SK-N-SH (cell line): ENCODE data around the gene TBC1D21. TPM values are rescaled to one million over a fixed set of nuclear protein-coding genes. Genes with fewer than 3 reads are reported as not detected.

Source experiments
- CTCF ChIA-PET: fragments of 300-600, 350-600 bp; formaldehyde crosslinking; extraction: SDS; loops from one replicate; lab custom pipeline; 2021; lab: Yijun Ruan, JAX
- POLR2A ChIA-PET: fragments of 350-600 bp; sonication (Branson Sonifier 250); formaldehyde crosslinking; extraction: SDS; loops from one replicate; lab custom pipeline; 2020; ENCODE audit warnings: antibody characterized with exemption, inconsistent platforms; lab: Yijun Ruan, JAX
- DNase-seq: peaks from one replicate; pipeline ENCODE4 v3.0.0; 2012
- H2AFZ ChIP-seq: fragments of 200-600 bp; sonication (generic); 2 replicates; pipeline ENCODE4 v1.8.1; 2016; ENCODE audit warnings: antibody characterized with exemption, mild to moderate bottlenecking, low read depth
- H3F3A ChIP-seq: fragments of 200-600 bp; sonication (generic); replicated peaks from 2 replicates; pipeline ENCODE3; 2016; ENCODE audit warnings: antibody characterized with exemption, mild to moderate bottlenecking; ENCODE audit not compliant: insufficient read depth
- H3K27ac ChIP-seq, 2 experiments: fragments of 200-500 bp in 1 of 2; fragments of 200-600 bp in 1 of 2; sonication (Bioruptor generic) in 1 of 2; sonication (generic), shearing (Covaris generic) in 1 of 2; 2 replicates each; pipeline versions ENCODE4 v1.5.1 to v1.6.1; 2014 to 2016; ENCODE audit warnings: low read depth in 2 of 2, inconsistent platforms in 1 of 2, low read length in 1 of 2, mild to moderate bottlenecking in 1 of 2, mixed read lengths in 1 of 2
- H3K27me3 ChIP-seq: fragments of 200-600 bp; sonication (generic), shearing (Covaris generic); 2 replicates; pipeline ENCODE4 v1.6.1; 2016; ENCODE audit warnings: mixed run types; ENCODE audit not compliant: insufficient read depth
- H3K36me3 ChIP-seq, 2 experiments: fragments of 200-500 bp in 1 of 2; fragments of 200-600 bp in 1 of 2; sonication (Bioruptor generic) in 1 of 2; sonication (generic) in 1 of 2; replicated peaks in 1 of 2; 2 replicates each; pipeline versions ENCODE3 to v1.5.1; 2014 to 2016; ENCODE audit warnings: low read length in 1 of 2, mild to moderate bottlenecking in 1 of 2; ENCODE audit not compliant: insufficient read depth in 2 of 2, control insufficient read depth in 1 of 2
- H3K4me1 ChIP-seq, 2 experiments: fragments of 200-500 bp in 1 of 2; fragments of 200-600 bp in 1 of 2; sonication (Bioruptor generic) in 1 of 2; sonication (generic), shearing (Covaris generic) in 1 of 2; 2 replicates each; pipeline versions ENCODE4 v1.5.1 to v1.6.1; 2014 to 2016; ENCODE audit warnings: low read depth in 1 of 2, low read length in 1 of 2, mixed run types in 1 of 2; ENCODE audit not compliant: insufficient read depth in 2 of 2, control insufficient read depth in 1 of 2
- H3K4me2 ChIP-seq: fragments of 200-600 bp; sonication (generic), shearing (Covaris generic); 2 replicates; pipeline ENCODE4 v1.6.1; 2017; ENCODE audit warnings: mixed run types
- H3K4me3 ChIP-seq, 2 experiments: fragments of 200-500 bp in 1 of 2; fragments of 200-600 bp in 1 of 2; sonication (Bioruptor generic) in 1 of 2; sonication (generic), shearing (Covaris generic) in 1 of 2; 2 replicates each; pipeline versions ENCODE4 v1.5.1 to v1.8.1; 2014 to 2016; ENCODE audit warnings: low read depth in 2 of 2, inconsistent platforms in 1 of 2, low read length in 1 of 2, mild to moderate bottlenecking in 1 of 2, mixed read lengths in 1 of 2, moderate library complexity in 1 of 2
- H3K79me2 ChIP-seq: fragments of 200-600 bp; sonication (generic); 2 replicates; pipeline ENCODE4 v1.8.1; 2017; ENCODE audit warnings: mild to moderate bottlenecking; ENCODE audit not compliant: insufficient read depth
- H3K9ac ChIP-seq: fragments of 200-600 bp; sonication (generic); 2 replicates; pipeline ENCODE4 v1.6.1; 2017; ENCODE audit warnings: mixed run types
- H3K9me2 ChIP-seq: fragments of 200-600 bp; sonication (generic); 2 replicates; pipeline ENCODE4 v1.6.1; 2017; ENCODE audit warnings: mixed run types
- H3K9me3 ChIP-seq: fragments of 200-600 bp; sonication (generic); 2 replicates; pipeline ENCODE4 v1.6.1; 2017; ENCODE audit warnings: mixed run types, mild to moderate bottlenecking, moderate library complexity
- H4K20me1 ChIP-seq: fragments of 200-600 bp; sonication (generic); 2 replicates; pipeline ENCODE4 v1.6.1; 2017; ENCODE audit warnings: mild to moderate bottlenecking, mixed run types; ENCODE audit not compliant: insufficient read depth
- ELF1 ChIP-seq: IDR thresholded peaks from 2 replicates; pipeline ENCODE4 v1.4.0; 2012
- EP300 ChIP-seq, 2 experiments: IDR thresholded peaks; 2 replicates each; pipeline versions ENCODE4 v1.4.0 to v1.6.1; 2012; ENCODE audit warnings: borderline replicate concordance in 1 of 2, low read depth in 1 of 2, low read length in 1 of 2
- FOXJ3 ChIP-seq: sonication (generic); formaldehyde crosslinking; IDR thresholded peaks from 2 replicates; pipeline ENCODE4 v1.5.1; 2020; ENCODE audit warnings: mild to moderate bottlenecking, missing genetic modification reagents
- GABPA ChIP-seq: IDR thresholded peaks from 2 replicates; pipeline ENCODE4 v1.4.0; 2012; ENCODE audit warnings: low read depth, mild to moderate bottlenecking
- JUND ChIP-seq: IDR thresholded peaks from 2 replicates; pipeline ENCODE4 v1.4.0; 2012
- NFIC ChIP-seq: IDR thresholded peaks from 2 replicates; pipeline ENCODE4 v1.4.0; 2012; ENCODE audit warnings: borderline replicate concordance
- POLR2AphosphoS5 ChIP-seq: IDR thresholded peaks from 2 replicates; pipeline ENCODE4 v1.6.1; 2012; ENCODE audit warnings: low read depth, low read length
- SMC3 ChIP-seq: IDR thresholded peaks from 2 replicates; pipeline ENCODE4 v1.6.1; 2012; ENCODE audit warnings: low read depth, low read length, improper control_type of control experiment
- TEAD4 ChIP-seq: IDR thresholded peaks from 2 replicates; pipeline ENCODE4 v1.4.0; 2012; ENCODE audit warnings: mild to moderate bottlenecking, borderline replicate concordance; ENCODE audit not compliant: insufficient read depth
- WGBS: methylation state at CpG from one replicate; pipeline ENCODE4 v1.1.6; 2017; ENCODE audit warnings: low lambda C conversion rate; 5-methylcytosine and 5-hydroxymethylcytosine counted together
- polyA plus RNA-seq, 3 experiments: library from polyadenylated mRNA; depleted of rRNA; stranded (reverse); fragments of >200 nt; gene quantifications; 2 replicates each; pipeline ENCODE4 v1.2.3, GENCODE V29; 2012
- TF ChIP-seq, protein P1 (sequence below): fragments of 200-600 bp; sonication (generic); IDR thresholded peaks from 2 replicates; pipeline ENCODE4 v1.6.1; 2017; ENCODE audit warnings: antibody characterized with exemption, mild to moderate bottlenecking, moderate library complexity
- TF ChIP-seq, protein P2 (sequence below): IDR thresholded peaks from 2 replicates; pipeline ENCODE4 v1.4.0; 2012; ENCODE audit warnings: low read depth, borderline replicate concordance
- TF ChIP-seq, protein P3 (sequence below): IDR thresholded peaks from 2 replicates; pipeline ENCODE4 v1.6.1; 2012; ENCODE audit warnings: mild to moderate bottlenecking, low read depth, low read length, moderate library complexity

Gene TBC1D21
- polyA plus RNA-seq, 1 of the 3 experiments (the other 2 are of a cell fraction): not detected

DNA sequence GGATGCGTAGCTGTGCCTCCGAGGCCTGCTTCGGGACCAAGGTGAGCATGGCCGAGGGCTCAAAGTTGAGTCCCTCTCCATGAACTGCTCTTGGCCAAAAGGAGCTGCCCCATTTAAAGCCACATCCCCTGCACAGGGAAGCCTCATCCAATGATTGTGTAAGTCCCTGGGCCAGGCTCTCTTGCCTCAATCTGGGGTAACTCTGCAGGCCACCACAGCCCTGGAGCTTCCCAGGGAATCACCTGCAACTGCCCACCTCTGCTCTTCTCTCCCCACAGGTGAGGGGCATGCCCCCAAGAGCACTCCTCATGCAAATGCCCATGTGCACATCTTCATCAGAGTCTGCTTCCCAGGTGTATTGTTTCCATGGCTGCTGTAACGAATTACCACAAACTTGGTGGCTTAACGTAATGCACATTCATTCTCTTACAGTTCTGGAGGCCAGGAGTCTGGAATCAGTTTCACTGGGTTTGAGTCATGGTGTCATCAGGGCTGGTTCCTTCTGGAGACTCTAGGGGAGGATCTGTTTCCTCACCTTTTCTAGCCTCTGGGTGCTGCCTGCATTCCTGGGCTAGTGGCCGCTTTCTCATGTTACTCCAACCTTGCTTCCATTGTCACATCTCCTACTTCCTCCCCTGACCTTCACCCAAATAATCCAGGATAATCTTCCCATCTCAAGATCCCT, 27.9 kb downstream of the TBC1D21 start:
- H3K9ac ChIP-seq: no peak overlapping the region
- no peak overlapping the region for H3K4me2 ChIP-seq
- no peaks in the 10 kb centered on the region for H3K9me2 ChIP-seq
- no peaks in the 10 kb centered on the region for H4K20me1 ChIP-seq
- H3K9me3 ChIP-seq: no peaks in the 10 kb centered on the region
- H3K79me2 ChIP-seq: no peaks in the 10 kb centered on the region
- no peak for DNase-seq
- no peaks in the 10 kb centered on the region for H3K36me3 ChIP-seq
- no peaks in the 10 kb centered on the region for H3K27me3 ChIP-seq
- POLR2A ChIA-PET: no interaction called here
- CTCF ChIA-PET: interaction anchor here (0.9 to 13.4 kb wide), 3 partner anchors 10 to 34 kb away, joined by 4 to 148 read pairs (median 5); partner anchors contain the start of gene TBC1D21
- H2AFZ ChIP-seq: no peak overlapping the region
- peaks cover 4% of the 10 kb centered on the region for H3F3A ChIP-seq
- 86% methylated on average over 3 of the region's 7 CpGs for WGBS
- H3K4me1 ChIP-seq: peaks cover 19 to 28% of the 10 kb centered on the region in 2 experiments; a peak in 3 of 4 replicates
- H3K27ac ChIP-seq: no peak overlapping the region
- TF ChIP-seq GABPA: no peak
- TF ChIP-seq EP300 (IDR thresholded peaks at IDR 0.05; ENCODE audit: borderline replicate concordance in 1 of 2, low read depth in 1 of 2, low read length in 1 of 2): no peak
- no peak overlapping the region for H3K4me3 ChIP-seq

DNA sequence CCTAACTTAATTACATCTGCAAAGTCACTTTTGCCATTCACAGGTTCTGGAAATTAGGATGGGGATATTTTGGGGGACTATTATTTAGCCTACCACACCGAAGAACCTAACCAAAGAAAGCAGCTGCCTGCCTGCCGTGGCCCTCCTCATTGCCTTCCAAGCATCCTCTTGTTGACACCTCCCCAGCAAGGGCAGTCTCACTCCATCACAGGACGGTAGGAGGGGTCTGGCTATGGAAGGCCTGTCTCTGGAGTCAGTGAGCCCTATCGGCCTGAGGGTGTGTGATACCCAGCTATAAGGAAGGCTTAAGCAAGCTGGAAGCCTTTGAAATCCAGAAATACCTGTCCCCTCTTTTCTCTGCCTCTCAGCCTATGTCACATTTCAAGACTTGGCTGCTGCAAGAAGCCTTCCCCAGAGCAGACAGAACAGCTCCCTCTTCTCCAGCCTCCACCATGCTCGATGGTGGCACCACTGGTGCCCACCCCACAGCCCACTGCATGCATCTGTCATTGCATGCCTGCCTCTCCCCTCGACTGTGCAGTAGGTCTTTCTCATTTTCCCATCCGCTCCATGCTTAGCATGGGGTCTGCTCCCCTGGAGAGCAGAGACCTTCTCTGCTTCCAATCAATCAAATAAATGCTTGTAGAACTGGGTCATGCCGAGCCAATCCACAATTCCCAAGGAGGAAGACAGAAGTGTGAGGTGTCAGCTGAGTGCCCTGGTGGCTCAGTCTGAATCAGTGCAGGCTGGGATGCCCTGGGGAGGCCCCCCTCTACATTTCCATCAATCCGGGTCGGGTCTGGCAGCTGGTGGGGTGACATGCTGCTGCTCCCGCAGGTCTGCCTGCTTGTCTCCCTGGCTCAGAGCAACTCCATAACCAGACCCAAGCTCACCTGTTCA, 29.0 kb downstream of the TBC1D21 start:
- ChIA-PET POLR2A (no interaction called here), CTCF (interaction anchor here (1.1 to 13.4 kb wide), 3 partner anchors 25 to 225 kb away, joined by 4 to 148 read pairs (median 5); partner anchors contain the start of gene TBC1D21)
- H3K4me3 ChIP-seq: no peak overlapping the region
- H3K36me3 ChIP-seq: no peaks in the 10 kb centered on the region
- H2AFZ ChIP-seq: no peak overlapping the region
- no peaks in the 10 kb centered on the region for H4K20me1 ChIP-seq
- H3F3A ChIP-seq: no peaks in the 10 kb centered on the region
- H3K9ac ChIP-seq: no peak overlapping the region
- H3K9me2 ChIP-seq: no peaks in the 10 kb centered on the region
- H3K79me2 ChIP-seq: no peaks in the 10 kb centered on the region
- no peak overlapping the region for H3K4me2 ChIP-seq
- H3K27me3 ChIP-seq: no peaks in the 10 kb centered on the region
- H3K9me3 ChIP-seq: no peaks in the 10 kb centered on the region
- WGBS: 73% methylated on average over 9 of the region's 11 CpGs
- H3K4me1 ChIP-seq: peaks cover 19 to 24% of the 10 kb centered on the region in 2 experiments; a peak in 3 of 4 replicates
- H3K27ac ChIP-seq: no peak overlapping the region
- DNase-seq: no peak
- TF ChIP-seq ELF1 (no peak), NFIC (no peak), POLR2AphosphoS5 (no peak), FOXJ3 (no peak), JUND (no peak), TEAD4 (no peak), GABPA (no peak), EP300 (IDR thresholded peaks at IDR 0.05; ENCODE audit: borderline replicate concordance in 1 of 2, low read depth in 1 of 2, low read length in 1 of 2) (no peak), SMC3 (no peak)
- TF ChIP-seq, protein P1, sequence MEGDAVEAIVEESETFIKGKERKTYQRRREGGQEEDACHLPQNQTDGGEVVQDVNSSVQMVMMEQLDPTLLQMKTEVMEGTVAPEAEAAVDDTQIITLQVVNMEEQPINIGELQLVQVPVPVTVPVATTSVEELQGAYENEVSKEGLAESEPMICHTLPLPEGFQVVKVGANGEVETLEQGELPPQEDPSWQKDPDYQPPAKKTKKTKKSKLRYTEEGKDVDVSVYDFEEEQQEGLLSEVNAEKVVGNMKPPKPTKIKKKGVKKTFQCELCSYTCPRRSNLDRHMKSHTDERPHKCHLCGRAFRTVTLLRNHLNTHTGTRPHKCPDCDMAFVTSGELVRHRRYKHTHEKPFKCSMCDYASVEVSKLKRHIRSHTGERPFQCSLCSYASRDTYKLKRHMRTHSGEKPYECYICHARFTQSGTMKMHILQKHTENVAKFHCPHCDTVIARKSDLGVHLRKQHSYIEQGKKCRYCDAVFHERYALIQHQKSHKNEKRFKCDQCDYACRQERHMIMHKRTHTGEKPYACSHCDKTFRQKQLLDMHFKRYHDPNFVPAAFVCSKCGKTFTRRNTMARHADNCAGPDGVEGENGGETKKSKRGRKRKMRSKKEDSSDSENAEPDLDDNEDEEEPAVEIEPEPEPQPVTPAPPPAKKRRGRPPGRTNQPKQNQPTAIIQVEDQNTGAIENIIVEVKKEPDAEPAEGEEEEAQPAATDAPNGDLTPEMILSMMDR: no peak
- TF ChIP-seq, protein P2, sequence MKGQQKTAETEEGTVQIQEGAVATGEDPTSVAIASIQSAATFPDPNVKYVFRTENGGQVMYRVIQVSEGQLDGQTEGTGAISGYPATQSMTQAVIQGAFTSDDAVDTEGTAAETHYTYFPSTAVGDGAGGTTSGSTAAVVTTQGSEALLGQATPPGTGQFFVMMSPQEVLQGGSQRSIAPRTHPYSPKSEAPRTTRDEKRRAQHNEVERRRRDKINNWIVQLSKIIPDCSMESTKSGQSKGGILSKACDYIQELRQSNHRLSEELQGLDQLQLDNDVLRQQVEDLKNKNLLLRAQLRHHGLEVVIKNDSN: no peak
- TF ChIP-seq, protein P3, sequence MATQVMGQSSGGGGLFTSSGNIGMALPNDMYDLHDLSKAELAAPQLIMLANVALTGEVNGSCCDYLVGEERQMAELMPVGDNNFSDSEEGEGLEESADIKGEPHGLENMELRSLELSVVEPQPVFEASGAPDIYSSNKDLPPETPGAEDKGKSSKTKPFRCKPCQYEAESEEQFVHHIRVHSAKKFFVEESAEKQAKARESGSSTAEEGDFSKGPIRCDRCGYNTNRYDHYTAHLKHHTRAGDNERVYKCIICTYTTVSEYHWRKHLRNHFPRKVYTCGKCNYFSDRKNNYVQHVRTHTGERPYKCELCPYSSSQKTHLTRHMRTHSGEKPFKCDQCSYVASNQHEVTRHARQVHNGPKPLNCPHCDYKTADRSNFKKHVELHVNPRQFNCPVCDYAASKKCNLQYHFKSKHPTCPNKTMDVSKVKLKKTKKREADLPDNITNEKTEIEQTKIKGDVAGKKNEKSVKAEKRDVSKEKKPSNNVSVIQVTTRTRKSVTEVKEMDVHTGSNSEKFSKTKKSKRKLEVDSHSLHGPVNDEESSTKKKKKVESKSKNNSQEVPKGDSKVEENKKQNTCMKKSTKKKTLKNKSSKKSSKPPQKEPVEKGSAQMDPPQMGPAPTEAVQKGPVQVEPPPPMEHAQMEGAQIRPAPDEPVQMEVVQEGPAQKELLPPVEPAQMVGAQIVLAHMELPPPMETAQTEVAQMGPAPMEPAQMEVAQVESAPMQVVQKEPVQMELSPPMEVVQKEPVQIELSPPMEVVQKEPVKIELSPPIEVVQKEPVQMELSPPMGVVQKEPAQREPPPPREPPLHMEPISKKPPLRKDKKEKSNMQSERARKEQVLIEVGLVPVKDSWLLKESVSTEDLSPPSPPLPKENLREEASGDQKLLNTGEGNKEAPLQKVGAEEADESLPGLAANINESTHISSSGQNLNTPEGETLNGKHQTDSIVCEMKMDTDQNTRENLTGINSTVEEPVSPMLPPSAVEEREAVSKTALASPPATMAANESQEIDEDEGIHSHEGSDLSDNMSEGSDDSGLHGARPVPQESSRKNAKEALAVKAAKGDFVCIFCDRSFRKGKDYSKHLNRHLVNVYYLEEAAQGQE: no peak
